ENCODE measurements around the gene ZNF385A.

Gene ZNF385A

GRCh38 chr12:54389607-54390175, 5.2 kb upstream of the ZNF385A start:
- no peak overlapping the region for H3K27ac ChIP-seq (ENCODE audit: low read depth, low read length)
- H3K9me3 ChIP-seq (ENCODE audit: control insufficient read depth, insufficient read depth, low read length): no peaks in the 10 kb centered on the region
- H4K20me1 ChIP-seq (ENCODE audit: control insufficient read depth, insufficient read depth, low read depth, low read length): no peaks in the 10 kb centered on the region
- H3K36me3 ChIP-seq (ENCODE audit: control insufficient read depth, low read length): no peaks in the 10 kb centered on the region
- TF ChIP-seq CTCF (IDR thresholded peaks at IDR 0.05; ENCODE audit: low read depth, low read length, poor library complexity, severe bottlenecking) (no peak), EZH2phosphoT487 (IDR thresholded peaks at IDR 0.05; ENCODE audit: borderline replicate concordance, low read length) (no peak)
- no peak overlapping the region for H3K4me3 ChIP-seq (ENCODE audit: low read length)
- H3K4me1 ChIP-seq (ENCODE audit: control insufficient read depth, low read length): peaks cover 31% of the 10 kb centered on the region
- H3K27me3 ChIP-seq (ENCODE audit: control insufficient read depth, low read length): no peaks in the 10 kb centered on the region
- H3K79me2 ChIP-seq (ENCODE audit: control insufficient read depth, low read length): no peaks in the 10 kb centered on the region
- H3F3A ChIP-seq (ENCODE audit: control insufficient read depth, insufficient read depth): no peaks in the 10 kb centered on the region
- H3K4me2 ChIP-seq (ENCODE audit: low read length): peak overlapping the region; percentile 98; the same call in 1 of the 2 replicates
- H3K9me2 ChIP-seq (replicated peaks; ENCODE audit: control insufficient read depth, low read length): no peaks in the 10 kb centered on the region

- Histone ChIP-seq H3K4me3 (ENCODE audit: low read length) (no peak overlapping the region), H3K27ac (ENCODE audit: low read depth, low read length) (no peak overlapping the region), H3K9me2 (replicated peaks; ENCODE audit: control insufficient read depth, low read length) (no peaks in the 10 kb centered on the region), H3K4me1 (ENCODE audit: control insufficient read depth, low read length) (peaks cover 36% of the 10 kb centered on the region), H3F3A (ENCODE audit: control insufficient read depth, insufficient read depth) (no peaks in the 10 kb centered on the region), H3K36me3 (ENCODE audit: control insufficient read depth, low read length) (no peaks in the 10 kb centered on the region), H3K27me3 (ENCODE audit: control insufficient read depth, low read length) (no peaks in the 10 kb centered on the region), H4K20me1 (ENCODE audit: control insufficient read depth, insufficient read depth, low read depth, low read length) (no peaks in the 10 kb centered on the region), H3K79me2 (ENCODE audit: control insufficient read depth, low read length) (no peaks in the 10 kb centered on the region), H3K4me2 (ENCODE audit: low read length) (no peak overlapping the region), H3K9me3 (ENCODE audit: control insufficient read depth, insufficient read depth, low read length) (no peaks in the 10 kb centered on the region)
- TF ChIP-seq EZH2phosphoT487 (IDR thresholded peaks at IDR 0.05; ENCODE audit: borderline replicate concordance, low read length) (no peak), CTCF (IDR thresholded peaks at IDR 0.05; ENCODE audit: low read depth, low read length, poor library complexity, severe bottlenecking) (no peak)
These were observed 4.6 kb upstream of the ZNF385A start for GRCh38 chr12:54389134-54389508.

- Histone ChIP-seq H3K27ac (ENCODE audit: low read depth, low read length) (no peak overlapping the region), H4K20me1 (ENCODE audit: control insufficient read depth, insufficient read depth, low read depth, low read length) (no peaks in the 10 kb centered on the region), H3K79me2 (ENCODE audit: control insufficient read depth, low read length) (no peaks in the 10 kb centered on the region), H3K36me3 (ENCODE audit: control insufficient read depth, low read length) (no peaks in the 10 kb centered on the region), H3K27me3 (ENCODE audit: control insufficient read depth, low read length) (no peaks in the 10 kb centered on the region), H3K4me3 (ENCODE audit: low read length) (no peak overlapping the region), H3K4me1 (ENCODE audit: control insufficient read depth, low read length) (peaks cover 36% of the 10 kb centered on the region), H3K9me3 (ENCODE audit: control insufficient read depth, insufficient read depth, low read length) (no peaks in the 10 kb centered on the region), H3F3A (ENCODE audit: control insufficient read depth, insufficient read depth) (no peaks in the 10 kb centered on the region), H3K4me2 (ENCODE audit: low read length) (no peak overlapping the region), H3K9me2 (replicated peaks; ENCODE audit: control insufficient read depth, low read length) (no peaks in the 10 kb centered on the region)
- TF ChIP-seq EZH2phosphoT487 (IDR thresholded peaks at IDR 0.05; ENCODE audit: borderline replicate concordance, low read length) (no peak), CTCF (IDR thresholded peaks at IDR 0.05; ENCODE audit: low read depth, low read length, poor library complexity, severe bottlenecking) (no peak)
These were observed 4.0 kb upstream of the ZNF385A start for GRCh38 chr12:54388237-54389133.

Data from DOHH2 (cell line).